Measurements from ENCODE around the gene PLK2.

PLK2 gene

GRCh38 chr5:58447226-58447625 is 12.7 kb downstream of the PLK2 start:
- DNase-seq = no peak

- no peak for DNase-seq
These were observed 13.9 kb downstream of the PLK2 start for GRCh38 chr5:58446024-58446423.

GRCh38 chr5:58444805-58445204 is 15.1 kb downstream of the PLK2 start:
- no peak for DNase-seq

GRCh38 chr5:58440901-58441460 is 18.9 kb downstream of the PLK2 start:
- no peak for DNase-seq

- no peak for DNase-seq
These were observed 20.7 kb downstream of the PLK2 start for GRCh38 chr5:58439094-58439644.

GRCh38 chr5:58437661-58438060 is 22.2 kb downstream of the PLK2 start:
- no peak for DNase-seq

GRCh38 chr5:58431832-58432231 is 28.1 kb downstream of the PLK2 start:
- no peak for DNase-seq

- no peak for DNase-seq
These were observed 47.0 kb downstream of the PLK2 start for GRCh38 chr5:58412932-58413331.

- DNase-seq = no peak
These were observed 47.8 kb downstream of the PLK2 start for GRCh38 chr5:58412081-58412480.

GRCh38 chr5:58411372-58411771 is 48.5 kb downstream of the PLK2 start:
- DNase-seq = no peak

GRCh38 chr5:58410441-58410840 is 49.4 kb downstream of the PLK2 start:
- DNase-seq = peak; percentile 6

- DNase-seq = no peak
These were observed 52.7 kb downstream of the PLK2 start for GRCh38 chr5:58407042-58407719.

GRCh38 chr5:58406394-58406793 is 53.5 kb downstream of the PLK2 start:
- DNase-seq = no peak

- no peak for DNase-seq
These were observed 54.7 kb downstream of the PLK2 start for GRCh38 chr5:58405175-58405574.

- no peak for DNase-seq
These were observed 55.2 kb downstream of the PLK2 start for GRCh38 chr5:58404734-58405133.
